Loucy (cell line): ENCODE measurements around the gene RTRAF.

Source experiments
- H2AFZ ChIP-seq: fragments of 200-600 bp; sonication (generic); 2 replicates; pipeline ENCODE4 v1.6.0; 2016; ENCODE audit warnings: antibody characterized with exemption, mild to moderate bottlenecking, low read length, moderate library complexity
- H3F3A ChIP-seq: fragments of 200-600 bp; 2 replicates; pipeline ENCODE4 v1.6.0; 2016; ENCODE audit warnings: antibody characterized with exemption, low read depth, mild to moderate bottlenecking
- H3K27me3 ChIP-seq: fragments of 200-600 bp; sonication (generic); 2 replicates; pipeline ENCODE4 v1.6.1; 2014; ENCODE audit warnings: low read length, mild to moderate bottlenecking; ENCODE audit not compliant: insufficient read depth, poor library complexity, severe bottlenecking
- H3K36me3 ChIP-seq: fragments of 200-600 bp; sonication (generic); 2 replicates; pipeline ENCODE4 v1.6.1; 2016; ENCODE audit warnings: low read length; ENCODE audit not compliant: insufficient read depth
- H3K4me1 ChIP-seq: fragments of 200-600 bp; sonication (generic); 2 replicates; pipeline ENCODE4 v1.5.1; 2014; ENCODE audit warnings: low read length, mild to moderate bottlenecking; ENCODE audit not compliant: insufficient read depth, poor library complexity, severe bottlenecking
- H3K4me2 ChIP-seq: fragments of 200-600 bp; sonication (generic); 2 replicates; pipeline ENCODE4 v1.6.0; 2014; ENCODE audit warnings: antibody characterized with exemption, low read length, low read depth, mild to moderate bottlenecking; ENCODE audit not compliant: poor library complexity, severe bottlenecking
- H3K4me3 ChIP-seq: fragments of 200-600 bp; sonication (generic); 2 replicates; pipeline ENCODE4 v1.5.1; 2014; ENCODE audit warnings: low read length, mild to moderate bottlenecking, mixed read lengths; ENCODE audit not compliant: poor library complexity, severe bottlenecking
- H3K79me2 ChIP-seq: fragments of 200-600 bp; sonication (generic); 2 replicates; pipeline ENCODE4 v1.6.1; 2014; ENCODE audit warnings: low read length; ENCODE audit not compliant: insufficient read depth
- H3K9ac ChIP-seq: fragments of 200-600 bp; sonication (generic); 2 replicates; pipeline ENCODE4 v1.6.0; 2014; ENCODE audit warnings: mild to moderate bottlenecking, low read depth, low read length, moderate library complexity; ENCODE audit not compliant: poor library complexity, severe bottlenecking
- H3K9me2 ChIP-seq: fragments of 200-600 bp; sonication (generic); replicated peaks from 2 replicates; pipeline ENCODE4 v1.6.1; 2016; ENCODE audit warnings: low read depth, low read length, mixed read lengths
- H3K9me3 ChIP-seq: fragments of 200-600 bp; sonication (generic); 2 replicates; pipeline ENCODE4 v1.6.1; 2014; ENCODE audit warnings: mild to moderate bottlenecking, antibody characterized with exemption, low read length, low read depth; ENCODE audit not compliant: insufficient read depth
- H4K20me1 ChIP-seq: fragments of 200-600 bp; sonication (generic); 2 replicates; pipeline ENCODE4 v1.6.0; 2014; ENCODE audit warnings: antibody characterized with exemption, low read length, mild to moderate bottlenecking; ENCODE audit not compliant: insufficient read depth, poor library complexity, severe bottlenecking
- EZH2phosphoT487 ChIP-seq: fragments of 200-600 bp; IDR thresholded peaks from 2 replicates; pipeline ENCODE4 v1.6.1; 2018; ENCODE audit warnings: antibody characterized with exemption, mild to moderate bottlenecking, moderate library complexity, borderline replicate concordance
- TF ChIP-seq, protein P1 (sequence below): fragments of 200-600 bp; sonication (generic); conservative IDR thresholded peaks from 2 replicates; pipeline ENCODE4 v1.5.1; 2014; ENCODE audit warnings: mild to moderate bottlenecking, antibody characterized with exemption, low read length

Gene RTRAF

DNA sequence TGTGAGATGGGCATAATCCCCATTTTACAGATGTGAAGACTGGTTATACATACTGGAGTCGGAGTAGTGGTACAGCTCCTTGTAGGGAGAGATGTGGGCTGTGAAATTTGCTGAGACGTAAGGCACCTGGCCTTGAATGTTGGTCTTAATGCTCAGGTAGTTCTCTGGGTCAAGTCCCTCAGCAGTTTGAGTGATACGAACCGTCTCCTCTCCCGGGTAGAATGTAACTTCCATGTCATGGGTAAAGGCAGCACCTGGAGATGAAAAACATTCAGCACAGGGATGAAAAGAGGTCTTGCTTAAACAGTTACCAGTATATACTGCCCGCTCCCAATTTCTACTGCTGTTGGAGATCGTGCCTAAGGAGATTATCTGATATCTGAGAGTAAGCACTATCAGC is 51.3 kb downstream of the RTRAF start:
- H3K27me3 ChIP-seq: no peaks in the 10 kb centered on the region
- TF ChIP-seq, protein P1, sequence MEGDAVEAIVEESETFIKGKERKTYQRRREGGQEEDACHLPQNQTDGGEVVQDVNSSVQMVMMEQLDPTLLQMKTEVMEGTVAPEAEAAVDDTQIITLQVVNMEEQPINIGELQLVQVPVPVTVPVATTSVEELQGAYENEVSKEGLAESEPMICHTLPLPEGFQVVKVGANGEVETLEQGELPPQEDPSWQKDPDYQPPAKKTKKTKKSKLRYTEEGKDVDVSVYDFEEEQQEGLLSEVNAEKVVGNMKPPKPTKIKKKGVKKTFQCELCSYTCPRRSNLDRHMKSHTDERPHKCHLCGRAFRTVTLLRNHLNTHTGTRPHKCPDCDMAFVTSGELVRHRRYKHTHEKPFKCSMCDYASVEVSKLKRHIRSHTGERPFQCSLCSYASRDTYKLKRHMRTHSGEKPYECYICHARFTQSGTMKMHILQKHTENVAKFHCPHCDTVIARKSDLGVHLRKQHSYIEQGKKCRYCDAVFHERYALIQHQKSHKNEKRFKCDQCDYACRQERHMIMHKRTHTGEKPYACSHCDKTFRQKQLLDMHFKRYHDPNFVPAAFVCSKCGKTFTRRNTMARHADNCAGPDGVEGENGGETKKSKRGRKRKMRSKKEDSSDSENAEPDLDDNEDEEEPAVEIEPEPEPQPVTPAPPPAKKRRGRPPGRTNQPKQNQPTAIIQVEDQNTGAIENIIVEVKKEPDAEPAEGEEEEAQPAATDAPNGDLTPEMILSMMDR: no peak
- no peak for TF ChIP-seq EZH2phosphoT487
- H3F3A ChIP-seq: no peaks in the 10 kb centered on the region
- no peaks in the 10 kb centered on the region for H3K79me2 ChIP-seq
- no peak overlapping the region for H3K4me3 ChIP-seq
- no peaks in the 10 kb centered on the region for H3K9me2 ChIP-seq
- H3K4me2 ChIP-seq: no peak overlapping the region
- H3K4me1 ChIP-seq: no peaks in the 10 kb centered on the region
- no peaks in the 10 kb centered on the region for H3K9me3 ChIP-seq
- H2AFZ ChIP-seq: no peak overlapping the region
- no peaks in the 10 kb centered on the region for H4K20me1 ChIP-seq
- no peaks in the 10 kb centered on the region; the same call in 1 of the 2 replicates for H3K36me3 ChIP-seq
- no peak overlapping the region for H3K9ac ChIP-seq

DNA sequence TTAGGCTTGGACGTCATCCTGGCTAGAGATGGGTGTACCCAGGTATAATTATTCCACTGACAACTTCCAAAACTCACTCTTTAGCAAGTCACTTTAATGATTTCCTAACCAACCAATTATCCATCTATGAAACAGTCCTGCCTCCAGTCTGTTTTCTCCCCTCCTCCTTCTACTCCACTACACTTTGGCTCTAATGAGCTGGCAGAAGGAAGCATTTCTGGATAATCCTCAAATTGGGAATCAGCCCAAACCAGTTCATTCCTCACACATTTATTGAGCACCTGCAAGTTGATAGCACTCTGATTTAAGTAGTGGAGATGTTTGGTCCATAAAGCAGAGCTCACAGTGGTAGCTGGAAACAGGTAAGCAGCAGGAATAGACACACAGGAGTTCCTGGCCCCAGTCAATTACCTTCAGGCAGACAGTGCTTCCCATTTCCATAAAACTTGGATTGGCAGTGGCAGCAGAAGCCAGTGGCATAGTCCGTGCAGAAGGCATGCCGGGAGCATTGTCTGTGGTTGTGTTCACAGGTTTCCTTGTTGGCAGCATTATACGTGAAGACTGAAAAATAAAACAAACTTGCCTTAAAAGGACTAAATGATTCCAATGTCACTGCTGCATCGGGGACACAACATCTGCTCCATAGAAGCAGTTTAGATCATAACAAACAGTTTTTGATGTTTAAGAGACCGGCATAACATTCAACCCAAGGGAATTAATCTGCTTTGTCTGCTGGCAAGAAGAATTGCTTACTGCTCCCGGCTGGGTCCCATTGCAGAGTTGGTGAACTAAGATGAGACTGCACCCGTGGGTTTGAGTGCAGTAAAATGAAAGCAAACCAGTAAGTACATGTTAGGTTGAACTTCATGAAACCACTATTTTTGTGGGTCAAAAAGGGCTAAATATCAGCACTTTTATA is 53.3 kb downstream of the RTRAF start:
- no peaks in the 10 kb centered on the region for H3K79me2 ChIP-seq
- H4K20me1 ChIP-seq: no peaks in the 10 kb centered on the region
- H3K9ac ChIP-seq: no peak overlapping the region
- no peak overlapping the region for H3K4me3 ChIP-seq
- TF ChIP-seq, protein P1: no peak
- no peak for TF ChIP-seq EZH2phosphoT487
- H3K27me3 ChIP-seq: no peaks in the 10 kb centered on the region
- no peak overlapping the region for H2AFZ ChIP-seq
- H3F3A ChIP-seq: no peaks in the 10 kb centered on the region
- H3K4me1 ChIP-seq: no peaks in the 10 kb centered on the region
- no peak overlapping the region for H3K4me2 ChIP-seq
- H3K9me2 ChIP-seq: no peaks in the 10 kb centered on the region
- H3K9me3 ChIP-seq: no peaks in the 10 kb centered on the region
- H3K36me3 ChIP-seq: no peaks in the 10 kb centered on the region; the same call in 1 of the 2 replicates

DNA sequence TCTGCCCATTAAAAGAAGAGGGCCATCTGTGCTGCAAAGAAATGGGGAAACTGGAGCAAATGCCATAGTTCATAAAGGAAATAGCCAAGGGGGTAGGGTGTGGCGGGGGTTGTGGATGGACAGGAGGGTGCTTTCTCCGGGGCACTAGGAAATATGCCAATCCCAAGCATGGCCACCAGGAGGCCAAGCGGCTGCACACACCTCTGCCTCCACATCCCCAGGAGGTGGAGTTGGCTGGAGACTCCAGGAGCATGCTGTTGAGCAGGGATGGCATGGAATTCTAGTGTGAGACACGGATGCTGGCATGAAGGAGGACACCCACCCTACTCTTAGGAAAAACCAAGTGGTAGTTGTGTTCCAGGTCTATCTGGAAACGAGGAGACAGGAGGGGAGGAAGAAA is 54.3 kb downstream of the RTRAF start:
- Histone ChIP-seq H3K9me3 (no peaks in the 10 kb centered on the region), H4K20me1 (no peaks in the 10 kb centered on the region), H3K4me3 (no peak overlapping the region), H3F3A (no peaks in the 10 kb centered on the region), H3K36me3 (no peaks in the 10 kb centered on the region; the same call in 1 of the 2 replicates), H3K27me3 (no peaks in the 10 kb centered on the region), H3K4me1 (no peaks in the 10 kb centered on the region), H3K79me2 (no peaks in the 10 kb centered on the region), H2AFZ (no peak overlapping the region), H3K4me2 (no peak overlapping the region), H3K9ac (no peak overlapping the region), H3K9me2 (no peaks in the 10 kb centered on the region)
- TF ChIP-seq, protein P1: peak; percentile 78
- TF ChIP-seq EZH2phosphoT487: no peak
